SU-DHL-6 (cell line): ENCODE results near the gene TLR2.
A peak's percentile ranks its signal among the peaks of the same experiment; 100 is the strongest.

ENCODE experiments used
- H2AFZ ChIP-seq: fragments of 200-600 bp; sonication (generic); 2 replicates; pipeline ENCODE4 v1.6.1; 2014; ENCODE audit warnings: low read depth, mild to moderate bottlenecking, moderate library complexity, mixed read lengths, antibody characterized with exemption, low read length; ENCODE audit not compliant: severe bottlenecking
- H3F3A ChIP-seq: fragments of 200-600 bp; shearing (Covaris generic); 2 replicates; pipeline ENCODE4 v1.6.0; 2016; ENCODE audit warnings: antibody characterized with exemption, mild to moderate bottlenecking; ENCODE audit not compliant: insufficient read depth
- H3K27ac ChIP-seq: fragments of 200-600 bp; sonication (generic); 2 replicates; pipeline ENCODE4 v1.5.1; 2016; ENCODE audit warnings: low read depth, mild to moderate bottlenecking, low read length, moderate library complexity, mixed read lengths
- H3K27me3 ChIP-seq: fragments of 200-600 bp; sonication (generic), shearing (Covaris generic); 2 replicates; pipeline ENCODE4 v1.6.0; 2014; ENCODE audit warnings: mild to moderate bottlenecking, low read length
- H3K36me3 ChIP-seq: fragments of 200-600 bp; sonication (generic); 2 replicates; pipeline ENCODE4 v1.6.1; 2014; ENCODE audit warnings: mild to moderate bottlenecking, low read length, mixed read lengths
- H3K4me2 ChIP-seq: fragments of 300-600, 200-600 bp; shearing (Covaris generic), sonication (generic); 2 replicates; pipeline ENCODE4 v1.6.0; 2014; ENCODE audit warnings: low read length, low read depth, mild to moderate bottlenecking; ENCODE audit not compliant: poor library complexity, severe bottlenecking
- H3K4me3 ChIP-seq: fragments of 200-600 bp; sonication (generic); 2 replicates; pipeline ENCODE4 v1.5.1; 2014; ENCODE audit warnings: antibody characterized with exemption, low read length, mild to moderate bottlenecking, mixed read lengths; ENCODE audit not compliant: insufficient read depth, poor library complexity, severe bottlenecking
- H3K79me2 ChIP-seq: fragments of 200-600 bp; sonication (generic); 2 replicates; pipeline ENCODE4 v1.6.1; 2014; ENCODE audit warnings: mild to moderate bottlenecking, low read length, moderate library complexity; ENCODE audit not compliant: insufficient read depth
- H3K9ac ChIP-seq: fragments of 200-600 bp; sonication (generic); 2 replicates; pipeline ENCODE4 v1.7.0; 2014; ENCODE audit warnings: mild to moderate bottlenecking, low read length
- H3K9me2 ChIP-seq: fragments of 200-600 bp; sonication (generic); replicated peaks from 2 replicates; pipeline ENCODE4 v1.6.1; 2014; ENCODE audit warnings: low read length; ENCODE audit not compliant: insufficient read depth
- H3K9me3 ChIP-seq: fragments of 200-600 bp; sonication (generic); 2 replicates; pipeline ENCODE4 v1.6.1; 2014; ENCODE audit warnings: low read length, mixed read lengths; ENCODE audit not compliant: insufficient read depth
- H4K20me1 ChIP-seq: fragments of 200-600 bp; sonication (generic); 2 replicates; pipeline ENCODE4 v1.6.1; 2014; ENCODE audit warnings: low read depth, mild to moderate bottlenecking, antibody characterized with exemption, low read length, moderate library complexity, mixed read lengths
- CTCF ChIP-seq: fragments of 200-600 bp; sonication (generic); IDR thresholded peaks from one replicate; pipeline ENCODE4 v1.5.1; 2017; ENCODE audit warnings: antibody characterized with exemption, mild to moderate bottlenecking, low read length, moderate library complexity; ENCODE audit not compliant: insufficient read depth, poor library complexity, severe bottlenecking
- EZH2phosphoT487 ChIP-seq: fragments of 200-600 bp; sonication (generic), shearing (Covaris generic); conservative IDR thresholded peaks from 2 replicates; pipeline ENCODE4 v1.6.1; 2018; ENCODE audit warnings: mild to moderate bottlenecking, antibody characterized with exemption, low read length, moderate library complexity, mixed read lengths

TLR2 gene

GRCh38 chr4:153728151-153728550 lies 44.1 kb downstream of the TLR2 start:
- no peaks in the 10 kb centered on the region for H3K36me3 ChIP-seq
- no peak overlapping the region for H3K4me3 ChIP-seq
- no peaks in the 10 kb centered on the region for H4K20me1 ChIP-seq
- peak overlapping the region; percentile 4 for H3K4me2 ChIP-seq
- TF ChIP-seq EZH2phosphoT487 (no peak), CTCF (no peak)
- no peak overlapping the region for H3K9ac ChIP-seq
- H3K27ac ChIP-seq = no peak overlapping the region
- no peaks in the 10 kb centered on the region for H3K9me3 ChIP-seq
- H3F3A ChIP-seq = no peaks in the 10 kb centered on the region
- no peak overlapping the region for H2AFZ ChIP-seq
- no peaks in the 10 kb centered on the region for H3K9me2 ChIP-seq
- H3K79me2 ChIP-seq = no peaks in the 10 kb centered on the region
- H3K27me3 ChIP-seq = no peaks in the 10 kb centered on the region

DNA sequence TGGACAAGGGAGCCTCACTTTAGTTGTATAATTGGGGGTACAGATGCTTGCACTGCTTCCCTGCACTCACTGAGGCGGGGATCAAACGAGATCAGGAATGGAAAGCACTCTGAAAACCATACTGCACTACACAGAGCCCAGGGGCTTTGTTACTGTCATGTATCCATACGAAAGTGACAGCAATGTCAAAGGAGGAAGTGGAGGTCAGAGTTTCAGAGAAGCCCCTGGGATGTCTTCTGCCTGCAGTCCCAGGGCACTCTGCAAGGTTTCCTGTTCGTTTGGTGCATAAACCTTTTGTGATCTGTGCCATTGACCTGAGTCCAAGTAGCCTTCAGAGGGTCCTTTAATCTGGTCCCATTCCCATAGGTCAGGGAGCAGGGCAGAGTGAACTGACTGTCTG lies 44.6 kb downstream of the TLR2 start:
- H3K36me3 ChIP-seq = no peaks in the 10 kb centered on the region
- H3K4me2 ChIP-seq = no peak overlapping the region
- no peaks in the 10 kb centered on the region for H3K9me2 ChIP-seq
- H4K20me1 ChIP-seq = no peaks in the 10 kb centered on the region
- H3K27ac ChIP-seq = no peak overlapping the region
- no peaks in the 10 kb centered on the region for H3F3A ChIP-seq
- no peak overlapping the region for H2AFZ ChIP-seq
- H3K79me2 ChIP-seq = no peaks in the 10 kb centered on the region
- H3K27me3 ChIP-seq = no peaks in the 10 kb centered on the region
- H3K9ac ChIP-seq = no peak overlapping the region
- no peak overlapping the region for H3K4me3 ChIP-seq
- TF ChIP-seq CTCF = no peak
- TF ChIP-seq EZH2phosphoT487 = no peak
- no peaks in the 10 kb centered on the region for H3K9me3 ChIP-seq

DNA sequence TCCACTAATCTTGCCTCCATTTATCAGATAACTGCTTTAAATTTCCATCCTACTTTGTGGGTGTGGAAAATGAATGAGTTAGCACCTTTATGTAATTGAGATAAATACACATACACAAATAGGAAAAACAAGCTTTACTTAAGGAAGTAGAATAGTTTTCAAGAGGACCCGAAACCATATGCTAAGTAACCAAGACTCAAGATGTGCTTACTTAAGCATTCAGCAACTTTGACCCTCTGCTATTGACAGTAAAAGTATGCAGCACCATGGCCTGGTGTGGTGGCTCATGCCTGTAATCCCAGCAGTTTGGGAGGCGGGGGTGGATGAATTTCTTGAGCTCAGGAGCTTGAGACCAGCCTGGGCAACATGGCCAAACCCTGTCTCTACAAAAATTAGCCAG lies 45.8 kb downstream of the TLR2 start:
- Histone ChIP-seq H2AFZ (no peak overlapping the region), H3K9ac (no peak overlapping the region), H3K79me2 (no peaks in the 10 kb centered on the region), H3K27me3 (no peaks in the 10 kb centered on the region), H4K20me1 (no peaks in the 10 kb centered on the region), H3K36me3 (no peaks in the 10 kb centered on the region), H3K4me3 (no peak overlapping the region), H3K4me2 (no peak overlapping the region), H3F3A (no peaks in the 10 kb centered on the region), H3K27ac (no peak overlapping the region), H3K9me3 (no peaks in the 10 kb centered on the region), H3K9me2 (no peaks in the 10 kb centered on the region)
- TF ChIP-seq CTCF (no peak), EZH2phosphoT487 (no peak)

DNA sequence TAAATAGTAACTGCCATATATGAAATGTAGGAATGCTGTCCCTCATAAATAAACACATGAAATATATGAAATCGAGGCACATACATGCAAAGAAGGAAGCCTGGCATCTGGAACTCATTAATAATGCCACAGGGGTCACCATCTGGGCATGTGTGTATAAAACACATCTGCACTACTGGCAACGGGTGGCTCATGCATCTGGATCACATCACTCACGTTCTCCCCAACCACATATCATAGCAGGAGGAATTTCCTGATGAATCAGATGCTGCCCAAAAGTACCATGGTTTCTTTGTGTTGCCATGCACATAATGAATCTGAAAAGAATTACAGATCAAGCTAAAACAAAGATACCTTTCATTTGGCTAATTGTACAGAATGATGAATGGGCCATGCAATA lies 47.2 kb downstream of the TLR2 start:
- H3K79me2 ChIP-seq = no peaks in the 10 kb centered on the region

More for the DNA sequence above, 47.2 kb downstream of the TLR2 start:
- Histone ChIP-seq H3F3A (no peaks in the 10 kb centered on the region), H3K9ac (no peak overlapping the region), H3K27me3 (no peaks in the 10 kb centered on the region), H4K20me1 (no peaks in the 10 kb centered on the region), H3K27ac (no peak overlapping the region), H2AFZ (no peak overlapping the region), H3K9me2 (no peaks in the 10 kb centered on the region), H3K36me3 (no peaks in the 10 kb centered on the region), H3K4me3 (no peak overlapping the region), H3K4me2 (no peak overlapping the region), H3K9me3 (no peaks in the 10 kb centered on the region)
- TF ChIP-seq CTCF (no peak), EZH2phosphoT487 (no peak)
